K562 (cell line): Measurements from ENCODE around the gene RSPH1.

ENCODE experiments used
- HINFP ChIP-seq: fragments of 450-650 bp; conservative IDR thresholded peaks from 2 replicates; pipeline ENCODE4 v1.6.1; 2016; ENCODE audit warnings: missing genetic modification characterization, low read depth, mild to moderate bottlenecking, control low read depth, missing compliant biosample characterization
- MBD1 ChIP-seq: fragments of 250-450 bp; sonication (Bioruptor Pico); IDR thresholded peaks from 2 replicates; pipeline ENCODE4 v1.8.0; 2022; ENCODE audit warnings: inconsistent platforms
- NR2C2 ChIP-seq, 2 experiments: fragments of 200-800 bp in 1 of 2; sonication (Bioruptor generic) in 1 of 2; sonication (generic) in 1 of 2; formaldehyde crosslinking in 1 of 2; IDR thresholded peaks; 2 replicates each; pipeline versions ENCODE4 v1.6.1 to v1.8.0; 2016 to 2022; ENCODE audit warnings: mild to moderate bottlenecking in 1 of 2, missing compliant biosample characterization in 1 of 2, missing genetic modification characterization in 1 of 2, missing genetic modification reagents in 1 of 2
- STAT5A ChIP-seq: IDR thresholded peaks from 2 replicates; pipeline ENCODE4 v1.6.1; 2012; ENCODE audit warnings: low read length, inconsistent platforms, borderline replicate concordance
- YY1 ChIP-seq, 3 experiments: IDR thresholded peaks; 2 replicates each; pipeline ENCODE4 v1.6.1; 2011; ENCODE audit warnings: low read length in 2 of 3, mild to moderate bottlenecking in 2 of 3, moderate library complexity in 2 of 3, borderline replicate concordance in 1 of 3, control low read depth in 1 of 3, low read depth in 1 of 3; ENCODE audit not compliant: insufficient read depth in 3 of 3, insufficient replicate concordance in 2 of 3, control insufficient read depth in 1 of 3, insufficient read length in 1 of 3; ENCODE audit errors: extremely low read depth in 1 of 3
- ZNF140 ChIP-seq: fragments of 250-450 bp; sonication (Bioruptor Pico); IDR thresholded peaks from 2 replicates; pipeline ENCODE4 v1.8.0; 2021; ENCODE audit warnings: moderate library complexity, mild to moderate bottlenecking, inconsistent platforms
- ZNF174 ChIP-seq: fragments of 250-450 bp; sonication (Bioruptor Pico); IDR thresholded peaks from 2 replicates; pipeline ENCODE4 v1.4.0; 2020; ENCODE audit warnings: mild to moderate bottlenecking

- TF ChIP-seq STAT5A (no peak), YY1 (IDR thresholded peaks at IDR 0.05; ENCODE audit: borderline replicate concordance in 1 of 3, control insufficient read depth in 1 of 3, extremely low read depth in 1 of 3, insufficient read depth in 3 of 3, insufficient read length in 1 of 3, insufficient replicate concordance in 2 of 3, low read depth in 1 of 3, low read length in 2 of 3) (no peak), HINFP (no peak), ZNF140 (CRISPR knock-in tag) (no peak), MBD1 (CRISPR knock-in tag) (no peak), ZNF174 (CRISPR knock-in tag) (no peak), NR2C2 (CRISPR knock-in tag; IDR thresholded peaks at IDR 0.05) (no peak), NR2C2 (tag; IDR thresholded peaks at IDR 0.05) (no peak)
Measured at GRCh38 chr21:42533306-42533962, 37.4 kb upstream of the RSPH1 start.
